K562 (cell line): ENCODE measurements around the gene CBX4. TPM values are rescaled to one million over a fixed set of nuclear protein-coding genes. Genes with fewer than 3 reads are reported as not detected.
A peak's percentile ranks its signal among the peaks of the same experiment; 100 is the strongest.

Source experiments
- ARID2 ChIP-seq: fragments of 450-650 bp; IDR thresholded peaks from 2 replicates; pipeline ENCODE4 v1.6.1; 2017; ENCODE audit warnings: antibody characterized with exemption, mild to moderate bottlenecking
- DNMT1 ChIP-seq: fragments of 450-650 bp; IDR thresholded peaks from 2 replicates; pipeline ENCODE4 v1.6.1; 2016; ENCODE audit warnings: antibody characterized with exemption, mild to moderate bottlenecking
- E2F4 ChIP-seq: sonication (generic); formaldehyde crosslinking; IDR thresholded peaks from 2 replicates; pipeline ENCODE4 v1.8.0; 2022; ENCODE audit warnings: mild to moderate bottlenecking, low read depth, missing genetic modification reagents
- ELF1 ChIP-seq: fragments of 200-800 bp; sonication (Bioruptor generic); IDR thresholded peaks from 2 replicates; pipeline ENCODE4 v1.6.1; 2016; ENCODE audit warnings: missing genetic modification characterization, missing compliant biosample characterization
- ETV6 ChIP-seq, 3 experiments: fragments of 150-350 bp in 1 of 3; sonication (generic) in 1 of 3; formaldehyde crosslinking in 1 of 3; IDR thresholded peaks; 2 replicates each; pipeline versions ENCODE4 v1.6.1 to v1.8.0; 2014 to 2022; ENCODE audit warnings: borderline replicate concordance in 2 of 3, low read depth in 2 of 3, antibody characterized with exemption in 1 of 3, low read length in 1 of 3, mild to moderate bottlenecking in 1 of 3, missing genetic modification reagents in 1 of 3
- EZH2 ChIP-seq: IDR thresholded peaks from 2 replicates; pipeline ENCODE4 v1.6.1; 2012; ENCODE audit warnings: low read depth, mild to moderate bottlenecking, inconsistent platforms, low read length, borderline replicate concordance
- GATAD2B ChIP-seq: fragments of 450-650 bp; IDR thresholded peaks from 2 replicates; pipeline ENCODE4 v1.6.1; 2017; ENCODE audit warnings: mild to moderate bottlenecking, borderline replicate concordance
- GTF3C2 ChIP-seq: IDR thresholded peaks from 3 replicates; pipeline ENCODE4 v1.6.1; 2011; ENCODE audit warnings: borderline replicate concordance, mild to moderate bottlenecking, moderate library complexity; ENCODE audit not compliant: insufficient read length; ENCODE audit errors: extremely low read depth
- ILK ChIP-seq: fragments of 450-650 bp; IDR thresholded peaks from 2 replicates; pipeline ENCODE4 v1.6.1; 2016; ENCODE audit warnings: missing genetic modification characterization, low read depth, mild to moderate bottlenecking, missing compliant biosample characterization, moderate library complexity, borderline replicate concordance
- PHTF2 ChIP-seq: fragments of 250-450 bp; sonication (Bioruptor Pico); IDR thresholded peaks from 2 replicates; pipeline ENCODE4 v1.5.0; 2021; ENCODE audit warnings: mild to moderate bottlenecking
- TRIM24 ChIP-seq, 2 experiments: fragments of 450-650 bp; IDR thresholded peaks; 2 replicates each; pipeline ENCODE4 v1.6.1; 2016
- U2AF2 ChIP-seq: fragments of 200-400 bp; formaldehyde crosslinking; optimal IDR thresholded peaks from 2 replicates; pipeline ENCODE3; 2017; ENCODE audit warnings: low read depth, mild to moderate bottlenecking, low read length
- ZNF124 ChIP-seq: sonication (generic); formaldehyde crosslinking; IDR thresholded peaks from 2 replicates; pipeline ENCODE4 v1.8.1; 2022; ENCODE audit warnings: missing genetic modification reagents
- ZNF586 ChIP-seq: fragments of 450-650 bp; formaldehyde crosslinking; conservative IDR thresholded peaks from 2 replicates; pipeline ENCODE4 v1.4.0; 2020; ENCODE audit warnings: mild to moderate bottlenecking, moderate library complexity
- ZNF699 ChIP-seq: fragments of 250-450 bp; sonication (Bioruptor Pico); IDR thresholded peaks from 2 replicates; pipeline ENCODE4 v1.8.0; 2021; ENCODE audit warnings: mild to moderate bottlenecking, moderate library complexity; ENCODE audit not compliant: insufficient replicate concordance
- polyA plus RNA-seq, 8 experiments: library from polyadenylated mRNA; depleted of rRNA in 4 of 8; stranded (reverse) in 5 of 8; unstranded in 3 of 8; fragments of >200 nt; fragmentation: Nextera tagmentation in 2 of 8; fragmentation: Illumina TruSeq in 1 of 8; extraction: Ambion mirVana in 2 of 8; extraction: Trizol in 1 of 8; gene quantifications; 2 replicates each; pipeline versions ENCODE4 v1.2.1 to v1.2.3, GENCODE V29; 2011 to 2014; ENCODE audit warnings: inconsistent platforms in 1 of 8, missing spikeins in 1 of 8
- total RNA-seq, 7 experiments: library from RNA; depleted of rRNA in 6 of 7; stranded (reverse); fragments of >200 nt in 6 of 7; fragmentation: Illumina TruSeq in 2 of 7; extraction: Trizol in 2 of 7; gene quantifications; 2 replicates each; pipeline versions ENCODE4 v1.2.1 to v1.2.3, GENCODE V29; 2011 to 2021; ENCODE audit warnings: low replicate concordance in 1 of 7
- TF ChIP-seq, protein P1 (sequence below): fragments of 250-450 bp; sonication (Bioruptor Pico); IDR thresholded peaks from 2 replicates; pipeline ENCODE4 v1.5.0; 2022; ENCODE audit warnings: mild to moderate bottlenecking
- TF ChIP-seq, protein P2 (sequence below): conservative IDR thresholded peaks from 2 replicates; pipeline ENCODE4 v1.6.1; 2011; ENCODE audit warnings: low read depth, mild to moderate bottlenecking, low read length; ENCODE audit not compliant: control insufficient read depth
- TF ChIP-seq, protein P3 (sequence below), 2 experiments: fragments of 450-650 bp in 1 of 2; sonication (generic) in 1 of 2; formaldehyde crosslinking; conservative IDR thresholded peaks; 2 replicates each; pipeline versions ENCODE4 v1.4.0 to v1.8.1; 2020 to 2022; ENCODE audit warnings: mild to moderate bottlenecking in 1 of 2, missing genetic modification reagents in 1 of 2

The CBX4 gene
- total and polyA plus RNA-seq, 9 of the 15 experiments (the other 6 are each of a cell fraction or from before 2014, with no cell fraction given) = 0.98 to 50.5 (median 10.0) TPM

DNA sequence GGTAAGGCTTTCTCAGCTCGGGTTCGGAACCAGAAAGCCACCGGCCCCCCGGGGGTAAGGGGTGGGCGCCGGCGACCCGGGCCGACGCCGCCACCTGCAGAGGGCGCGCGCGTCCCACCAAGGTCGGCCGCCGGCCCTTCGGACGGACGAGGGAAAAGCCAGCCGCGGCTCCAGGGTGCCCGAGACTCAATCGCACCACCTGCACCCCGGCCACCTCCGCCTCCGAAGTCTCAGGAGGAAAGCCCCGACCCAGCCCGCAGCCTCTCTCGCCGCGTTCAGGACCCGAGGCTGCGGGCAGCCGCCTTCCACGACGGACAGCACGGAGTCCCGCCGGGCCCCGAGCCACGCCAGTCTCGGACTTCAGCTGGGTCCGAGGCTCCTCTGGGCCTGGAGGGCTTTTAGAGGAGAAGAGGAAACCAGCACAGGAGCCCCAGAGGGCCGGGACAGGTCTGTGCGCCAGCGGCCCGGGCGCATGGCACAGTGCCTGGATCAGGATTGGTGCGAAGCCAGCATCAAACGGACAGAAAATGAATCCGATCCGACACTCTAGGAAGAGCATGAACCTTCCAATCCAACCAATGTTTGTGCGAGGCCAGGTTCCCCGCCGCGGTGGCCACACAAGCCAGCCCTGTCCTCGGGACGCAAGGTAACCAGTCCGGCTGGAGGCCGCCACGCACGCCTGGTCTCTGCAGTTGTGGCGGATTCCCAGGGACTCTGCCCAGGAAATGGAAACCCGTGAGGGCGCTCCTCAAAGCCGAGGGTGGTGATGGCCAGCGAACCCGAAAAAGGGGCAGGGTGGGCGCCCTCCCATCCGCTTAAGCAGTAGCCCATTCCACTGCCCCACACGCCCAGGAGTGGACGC, 49.1 kb downstream of the CBX4 start (continued):
- TF ChIP-seq, protein P1, sequence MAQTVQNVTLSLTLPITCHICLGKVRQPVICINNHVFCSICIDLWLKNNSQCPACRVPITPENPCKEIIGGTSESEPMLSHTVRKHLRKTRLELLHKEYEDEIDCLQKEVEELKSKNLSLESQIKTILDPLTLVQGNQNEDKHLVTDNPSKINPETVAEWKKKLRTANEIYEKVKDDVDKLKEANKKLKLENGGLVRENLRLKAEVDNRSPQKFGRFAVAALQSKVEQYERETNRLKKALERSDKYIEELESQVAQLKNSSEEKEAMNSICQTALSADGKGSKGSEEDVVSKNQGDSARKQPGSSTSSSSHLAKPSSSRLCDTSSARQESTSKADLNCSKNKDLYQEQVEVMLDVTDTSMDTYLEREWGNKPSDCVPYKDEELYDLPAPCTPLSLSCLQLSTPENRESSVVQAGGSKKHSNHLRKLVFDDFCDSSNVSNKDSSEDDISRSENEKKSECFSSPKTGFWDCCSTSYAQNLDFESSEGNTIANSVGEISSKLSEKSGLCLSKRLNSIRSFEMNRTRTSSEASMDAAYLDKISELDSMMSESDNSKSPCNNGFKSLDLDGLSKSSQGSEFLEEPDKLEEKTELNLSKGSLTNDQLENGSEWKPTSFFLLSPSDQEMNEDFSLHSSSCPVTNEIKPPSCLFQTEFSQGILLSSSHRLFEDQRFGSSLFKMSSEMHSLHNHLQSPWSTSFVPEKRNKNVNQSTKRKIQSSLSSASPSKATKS (CRISPR knock-in tag) = no peak
- TF ChIP-seq TRIM24 (IDR thresholded peaks at IDR 0.05) (no peak), EZH2 (no peak), E2F4 (CRISPR knock-in tag) (no peak), PHTF2 (no peak), DNMT1 (no peak), ARID2 (peak; percentile 75; the same call in 1 of the 2 replicates), ZNF586 (CRISPR knock-in tag) (no peak), ETV6 (IDR thresholded peaks at IDR 0.05; ENCODE audit: borderline replicate concordance in 1 of 2, low read depth in 2 of 2, low read length in 1 of 2) (no peak), ETV6 (CRISPR knock-in tag; IDR thresholded peaks at IDR 0.05; ENCODE audit: borderline replicate concordance) (no peak), GATAD2B (peak; percentile 65; the same call in 1 of the 2 replicates), ZNF699 (no peak), ELF1 (tag) (no peak), ZNF124 (CRISPR knock-in tag) (no peak), GTF3C2 (no peak), ILK (tag) (no peak), U2AF2 (no peak)
- TF ChIP-seq, protein P2, sequence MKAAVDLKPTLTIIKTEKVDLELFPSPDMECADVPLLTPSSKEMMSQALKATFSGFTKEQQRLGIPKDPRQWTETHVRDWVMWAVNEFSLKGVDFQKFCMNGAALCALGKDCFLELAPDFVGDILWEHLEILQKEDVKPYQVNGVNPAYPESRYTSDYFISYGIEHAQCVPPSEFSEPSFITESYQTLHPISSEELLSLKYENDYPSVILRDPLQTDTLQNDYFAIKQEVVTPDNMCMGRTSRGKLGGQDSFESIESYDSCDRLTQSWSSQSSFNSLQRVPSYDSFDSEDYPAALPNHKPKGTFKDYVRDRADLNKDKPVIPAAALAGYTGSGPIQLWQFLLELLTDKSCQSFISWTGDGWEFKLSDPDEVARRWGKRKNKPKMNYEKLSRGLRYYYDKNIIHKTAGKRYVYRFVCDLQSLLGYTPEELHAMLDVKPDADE = 0 out of 2 replicates have a peak, but pooled peaks have one; percentile 43
- TF ChIP-seq, protein P3, sequence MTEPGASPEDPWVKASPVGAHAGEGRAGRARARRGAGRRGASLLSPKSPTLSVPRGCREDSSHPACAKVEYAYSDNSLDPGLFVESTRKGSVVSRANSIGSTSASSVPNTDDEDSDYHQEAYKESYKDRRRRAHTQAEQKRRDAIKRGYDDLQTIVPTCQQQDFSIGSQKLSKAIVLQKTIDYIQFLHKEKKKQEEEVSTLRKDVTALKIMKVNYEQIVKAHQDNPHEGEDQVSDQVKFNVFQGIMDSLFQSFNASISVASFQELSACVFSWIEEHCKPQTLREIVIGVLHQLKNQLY (CRISPR knock-in tag; conservative IDR thresholded peaks at IDR 0.05) = no peak
